ENCODE measurements around the gene OR2AE1.

Gene OR2AE1

GRCh38 chr7:99855236-99855635, 21.6 kb downstream of the OR2AE1 start:
- DNase-seq = no peak

DNA sequence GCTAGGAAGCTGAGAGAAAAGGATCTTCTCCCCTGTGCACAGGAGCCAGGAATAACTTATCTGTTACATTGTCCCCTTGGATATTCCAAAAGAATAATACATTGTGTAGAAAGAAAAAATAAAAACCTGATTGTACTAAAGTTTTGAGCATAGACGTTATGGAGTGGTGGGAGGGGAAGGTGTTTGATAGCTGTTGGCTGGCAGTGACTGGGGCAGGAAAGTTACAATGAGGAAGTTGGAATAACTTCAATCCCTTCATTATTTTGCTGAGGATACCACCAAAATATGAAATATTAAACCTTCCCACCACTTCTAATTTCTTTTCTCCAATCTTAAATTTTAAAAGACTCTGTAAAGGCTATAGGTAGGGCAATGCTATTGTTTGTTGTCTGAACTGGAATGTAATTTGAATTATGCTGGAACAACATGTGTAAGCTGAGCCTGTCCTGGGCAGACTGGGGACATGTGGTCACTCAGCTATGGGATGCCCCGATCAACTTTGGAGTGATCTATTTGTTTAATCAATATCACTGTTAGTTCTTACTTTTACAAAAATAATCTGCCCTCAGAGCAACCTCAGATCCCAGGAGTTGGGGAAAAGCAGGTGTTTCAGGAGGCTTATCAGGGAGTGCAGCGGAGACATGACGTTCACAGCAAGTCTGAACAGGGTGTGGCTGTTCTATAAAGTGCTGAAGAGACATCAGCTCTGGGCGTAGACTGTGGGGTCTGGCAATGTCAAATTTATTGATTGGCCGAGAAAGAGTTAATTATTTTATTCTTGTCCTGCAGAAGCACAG, 28.2 kb downstream of the OR2AE1 start:
- no peak for DNase-seq

DNA sequence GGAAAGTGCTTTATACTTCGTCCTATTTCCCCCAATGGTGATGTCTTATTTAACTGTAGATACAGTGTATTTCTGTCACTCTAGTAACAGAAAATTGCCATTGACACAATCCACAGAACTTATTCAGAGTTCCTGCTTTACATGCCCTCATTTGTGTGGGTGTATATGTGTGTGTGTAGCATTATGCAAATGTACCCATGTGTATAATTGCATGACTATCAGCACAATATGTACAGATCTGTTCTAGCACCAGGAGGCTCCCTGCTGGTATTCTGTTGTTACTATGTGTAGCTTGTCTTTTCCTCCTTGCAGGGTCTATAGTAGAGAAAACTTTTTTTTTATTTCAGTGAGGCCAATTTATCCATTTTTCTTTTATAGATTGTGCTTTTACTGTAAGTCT, 32.5 kb downstream of the OR2AE1 start:
- DNase-seq = no peak

- no peak for DNase-seq
These were observed 33.0 kb downstream of the OR2AE1 start for GRCh38 chr7:99843808-99844207.

- DNase-seq = no peak
These were observed 33.9 kb downstream of the OR2AE1 start for GRCh38 chr7:99842926-99843325.

- no peak for DNase-seq
These were observed 36.5 kb downstream of the OR2AE1 start for GRCh38 chr7:99840136-99840869.

DNA sequence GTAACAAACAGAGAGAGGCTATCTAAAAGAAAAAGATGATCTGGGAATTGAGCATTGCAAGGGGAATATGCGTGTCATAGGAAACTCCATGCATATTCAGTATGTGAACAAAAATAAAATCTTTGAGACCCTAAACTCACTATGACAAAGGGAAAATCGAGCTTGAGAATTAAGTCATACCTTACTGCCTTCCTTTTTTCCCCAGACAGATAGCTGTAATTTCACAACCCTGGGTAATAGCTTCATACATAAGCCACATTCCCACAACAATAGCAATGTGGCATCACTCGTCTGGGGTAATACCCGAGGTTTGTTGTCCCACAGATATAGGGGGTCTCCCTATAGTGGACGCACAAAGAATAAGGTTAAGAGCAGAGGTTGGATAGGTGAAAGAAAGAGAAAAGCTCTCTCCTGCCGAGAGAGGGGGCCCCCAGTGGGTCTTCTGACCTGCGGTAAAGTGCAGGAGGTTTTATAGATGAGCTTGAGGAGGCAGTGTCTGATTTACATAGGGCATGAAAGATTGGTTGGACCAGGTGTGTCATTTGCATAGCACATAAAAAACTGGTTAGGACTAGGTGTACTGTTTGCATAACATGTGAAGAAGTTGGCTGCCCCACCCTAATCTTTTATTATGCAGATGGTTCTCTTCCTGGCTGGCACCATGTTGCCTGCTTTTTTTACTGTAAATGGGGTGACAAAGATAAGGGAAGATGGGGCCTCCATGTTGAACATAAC, 37.4 kb downstream of the OR2AE1 start:
- DNase-seq = peak; percentile 86

DNA sequence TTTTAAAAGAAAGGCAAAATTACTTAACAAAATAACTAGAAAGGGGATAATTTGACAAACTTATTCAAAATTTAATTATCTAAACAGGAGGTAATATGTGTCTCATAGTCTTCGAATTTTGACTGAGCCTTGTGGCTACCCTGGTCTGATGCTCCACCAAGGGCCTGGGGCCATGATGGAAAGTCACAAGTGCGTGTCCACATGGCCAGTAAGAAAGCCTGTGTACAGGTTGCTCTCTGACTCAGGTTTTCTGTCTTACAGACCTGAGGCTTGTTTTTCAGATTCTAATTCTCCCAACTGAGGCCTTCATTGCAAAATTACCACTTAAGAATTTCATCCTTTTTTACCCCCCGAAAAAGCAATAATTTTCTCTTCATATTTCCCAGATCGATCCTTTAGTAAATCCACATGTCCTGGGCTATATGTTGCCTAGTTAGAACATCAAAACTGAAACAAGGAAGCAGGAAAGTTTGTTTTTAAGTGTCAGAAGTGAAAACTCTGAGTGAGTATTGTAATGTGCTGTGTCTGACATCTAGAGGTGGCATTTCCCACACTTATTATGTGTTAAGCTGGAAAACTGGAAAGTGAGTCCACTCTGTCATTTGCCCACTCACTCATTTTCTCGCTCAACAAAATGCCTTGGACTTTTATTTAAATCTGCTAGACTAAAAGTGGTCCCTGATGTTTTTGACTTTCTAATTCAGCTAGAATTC, 39.0 kb downstream of the OR2AE1 start:
- DNase-seq = no peak

DNA sequence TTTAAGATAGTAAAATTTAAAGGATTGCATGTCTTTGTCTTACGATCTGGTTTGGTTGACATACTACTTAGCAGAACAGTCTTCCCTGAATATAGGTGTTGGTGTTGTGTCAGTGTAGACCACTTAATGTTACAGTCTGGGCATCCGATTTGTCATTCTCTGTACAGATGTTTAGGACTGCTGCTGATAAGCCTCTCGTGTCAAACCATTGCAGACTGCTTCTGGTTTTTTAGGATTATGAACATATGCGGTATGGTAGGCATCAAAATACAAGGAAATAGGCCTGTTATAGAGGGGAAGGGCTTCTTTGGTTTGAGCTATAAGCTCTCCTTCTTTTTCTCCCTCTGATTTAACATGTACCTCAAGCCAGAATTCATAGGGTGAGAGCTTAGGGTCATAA, 41.6 kb downstream of the OR2AE1 start:
- DNase-seq = no peak

DNA sequence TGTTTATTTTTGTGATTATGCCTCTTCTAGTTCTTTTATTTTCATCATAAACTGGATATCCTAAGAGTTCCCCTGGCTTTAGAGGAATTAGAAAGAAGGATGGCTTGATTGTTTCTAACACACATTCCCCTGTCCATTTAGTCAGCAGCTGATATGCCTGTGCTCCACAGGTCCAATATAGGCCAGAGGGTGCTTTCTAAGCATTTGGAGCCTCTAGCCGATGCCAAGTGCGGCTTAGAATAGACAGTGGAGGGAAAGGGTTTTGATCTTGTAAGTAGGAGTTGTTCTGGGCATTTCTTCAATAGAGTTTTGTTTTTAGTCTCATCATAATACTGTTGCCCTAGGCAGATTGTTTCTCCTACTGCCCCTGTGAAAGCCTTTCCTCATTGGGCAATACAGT, 42.5 kb downstream of the OR2AE1 start:
- DNase-seq = no peak

DNA sequence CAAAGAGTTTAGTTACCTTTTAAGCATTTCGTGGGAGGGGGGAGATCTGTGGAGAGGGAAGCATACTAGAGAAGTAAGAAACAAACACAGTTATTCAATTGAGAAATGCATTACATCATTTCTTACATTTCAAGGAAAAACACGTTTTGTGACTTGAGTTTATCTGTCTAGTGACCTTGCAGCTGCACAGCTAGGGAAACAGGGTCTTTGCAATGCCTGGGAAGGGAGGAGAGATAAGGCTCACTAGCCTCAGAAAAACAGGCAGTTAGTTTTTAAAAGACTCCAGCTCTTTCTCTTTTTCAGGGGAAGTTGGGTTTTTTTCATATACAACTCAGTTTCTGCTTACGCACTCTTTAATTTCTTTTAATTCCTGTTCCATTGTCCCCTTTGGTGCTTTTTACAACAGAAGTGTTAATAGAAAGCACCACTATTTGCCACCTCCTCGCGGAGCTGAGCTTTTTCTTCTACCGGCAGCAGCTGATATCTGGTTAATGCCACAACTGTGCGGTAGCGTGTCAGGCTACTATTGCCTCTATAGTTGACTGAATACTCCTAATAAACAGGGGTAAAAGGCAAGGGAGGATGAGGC, 43.5 kb downstream of the OR2AE1 start:
- DNase-seq = no peak

DNA sequence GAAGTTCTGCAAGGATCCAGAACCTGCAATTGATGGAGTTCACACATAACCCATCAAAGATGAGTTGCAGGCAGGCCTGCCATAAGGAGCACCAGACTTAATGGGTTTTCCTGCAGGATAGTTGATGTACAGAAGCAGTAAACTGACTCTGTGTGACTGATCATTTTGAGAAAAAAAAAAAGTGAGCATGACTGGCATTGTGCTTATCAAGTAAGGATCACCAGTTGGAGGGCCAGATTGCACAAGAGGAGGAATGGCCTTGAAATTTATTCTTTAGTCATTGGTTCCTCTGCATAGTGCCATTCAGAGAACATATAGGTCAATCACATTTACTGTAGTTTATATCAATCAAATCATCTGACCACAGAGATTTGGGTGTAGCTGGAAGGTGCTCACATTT, 45.2 kb downstream of the OR2AE1 start:
- DNase-seq = no peak

DNA sequence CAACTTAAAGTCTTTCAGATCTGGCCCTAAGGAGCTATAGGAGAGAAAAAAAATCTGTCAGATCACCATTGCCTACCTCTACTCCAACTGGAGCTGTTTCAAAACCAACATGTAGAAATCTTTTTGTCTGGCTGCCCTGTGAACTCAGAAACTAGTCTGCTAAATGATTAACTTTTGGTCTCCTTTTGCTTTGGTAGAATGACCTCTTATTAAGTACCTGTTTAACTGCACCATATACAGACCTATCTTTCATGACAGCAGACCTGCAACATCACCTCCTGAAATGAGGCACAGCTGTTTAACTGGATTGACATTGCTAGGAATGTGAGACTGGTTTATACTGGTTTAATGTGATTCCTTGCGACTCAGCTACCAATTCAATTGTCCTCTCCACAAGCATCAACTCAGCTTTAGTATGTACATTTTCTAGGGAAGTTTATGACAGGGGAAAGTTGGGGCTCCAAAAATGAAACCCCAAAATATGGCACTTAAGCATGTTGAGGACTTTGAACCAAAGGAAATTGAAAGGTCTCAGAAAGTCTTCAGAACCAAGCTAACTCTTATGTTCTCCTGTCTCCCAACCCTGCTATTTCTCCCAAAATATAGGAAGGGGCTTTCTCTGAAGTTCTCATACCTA, 47.2 kb downstream of the OR2AE1 start:
- no peak for DNase-seq

DNA sequence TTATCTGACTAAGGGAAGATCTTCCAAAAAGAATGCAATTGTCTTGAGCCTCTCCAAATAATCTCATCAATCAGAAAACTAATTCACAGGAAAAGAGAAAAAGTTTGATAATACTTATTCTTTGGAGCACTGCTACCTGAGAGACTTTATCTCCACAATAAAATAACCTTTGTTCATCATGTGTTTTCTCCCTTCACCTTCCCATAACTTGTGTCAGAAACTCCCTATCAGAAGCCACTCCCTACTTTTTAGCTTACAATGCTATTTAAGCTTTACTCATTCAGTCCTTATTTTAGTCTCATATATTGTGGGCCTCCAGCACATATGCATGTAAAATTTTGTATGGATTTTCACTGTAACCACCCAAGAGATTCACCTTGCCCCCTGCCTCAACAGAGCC, 48.0 kb downstream of the OR2AE1 start:
- no peak for DNase-seq

GRCh38 chr7:99827040-99827778, 49.6 kb downstream of the OR2AE1 start:
- DNase-seq = no peak

All from NCI-H774 (cell line).